Psoas muscle (tissue), 8 donors: ENCODE measurements around the gene CCAR1. TPM values are rescaled to one million over a fixed set of nuclear protein-coding genes. Genes with fewer than 3 reads are reported as not detected.
"Not testable (repeated sequence)": the region's sequence is repeated elsewhere in the genome, so short reads cannot be mapped to it uniquely, and the experiment has no call there.

Source experiments
- ATAC-seq, 4 donors: fragments of 200-7000 bp; cut with Tn5 transposase; one replicate each; pipeline ENCODE4 v1.9.1; 2020; ENCODE audit warnings: moderate library complexity in 3 of 4, mild to moderate bottlenecking in 2 of 4
- DNase-seq, 2 donors: peaks; one replicate each; pipeline ENCODE4 v3.0.0-alpha.2; 2020
- H3K27ac ChIP-seq: fragments of 200-600 bp; one replicate; pipeline ENCODE4 v1.8.0; 2022
- H3K27me3 ChIP-seq, 3 donors: fragments of 200-600 bp in 1 of 3; one replicate each; pipeline versions ENCODE4 v1.6.1 to v1.8.0; 2013 to 2022; ENCODE audit warnings: low read length in 2 of 3, mild to moderate bottlenecking in 2 of 3, moderate library complexity in 1 of 3; ENCODE audit not compliant: insufficient read depth in 3 of 3
- H3K36me3 ChIP-seq, 2 donors: fragments of 200-600 bp in 1 of 2; one replicate each; pipeline versions ENCODE4 v1.6.1 to v1.8.0; 2013 to 2022; ENCODE audit warnings: low read depth in 1 of 2, mild to moderate bottlenecking in 1 of 2, moderate library complexity in 1 of 2; ENCODE audit not compliant: insufficient read depth in 1 of 2
- H3K4me1 ChIP-seq: fragments of 200-600 bp; one replicate; pipeline ENCODE4 v1.8.0; 2022
- H3K4me3 ChIP-seq: fragments of 200-600 bp; one replicate; pipeline ENCODE4 v1.8.0; 2022; ENCODE audit warnings: mild to moderate bottlenecking
- H3K9me3 ChIP-seq: fragments of 200-600 bp; one replicate; pipeline ENCODE4 v1.8.0; 2022
- WGBS, 3 donors: extraction: QIAGEN DNeasy Blood & Tissue Kit; methylation state at CpG; one replicate each; pipeline versions ENCODE4 v1.1.6 to v1.1.7; 2013; 5-methylcytosine and 5-hydroxymethylcytosine counted together
- intact Hi-C, 2 donors: fragments of 100-400 bp; cut with DNase I; formaldehyde crosslinking; loops; one replicate each; pipeline versions ENCODE4 v1.11.0 to v1.14.2; 2022
- polyA plus RNA-seq, 3 donors: library from polyadenylated mRNA; stranded (reverse); fragments of 200-250 nt; gene quantifications; one replicate each; pipeline ENCODE4 v1.2.3, GENCODE V29; 2013
- total RNA-seq, 4 donors: library from RNA; stranded (reverse); fragmentation: NEBNext Ultra II Directional in 2 of 4; extraction: Animal tissue kit (Norgen Biotek cat#: 25700) in 2 of 4; gene quantifications; one replicate each; pipeline versions ENCODE4 v1.2.1 to v1.2.4, GENCODE V29; 2021 to 2023
- TF ChIP-seq, protein P1 (sequence below): fragments of 200-600 bp; IDR thresholded peaks from one replicate; pipeline ENCODE4 v1.8.0; 2022; ENCODE audit warnings: antibody characterized with exemption
- donor health status: healthy with polysubstance abuse.
- donor health status: DM: no; HTN: no; CAD: no; lungs with moderate emphysema.
- donor health status: Bipolar disorder and iron deficiency.
- donor health status: healthy.
- donor health status: DM: yes; HTN: yes; CAD: no.
- donor health status: DM: no; HTN: no; CAD: no.
- donor health status: DM: no; HTN: no; CAD: no.
- donor health status: DM: yes; HTN: yes; CAD: no.

The CCAR1 gene
- total and polyA plus RNA-seq, 7 donors = 22.1 to 52.8 (median 31.0) TPM

GRCh38 chr10:68813559-68813958 is 92.5 kb downstream of the CCAR1 start:
- Histone ChIP-seq H3K27me3 (no peaks in the 10 kb centered on the region), H3K9me3 (no peaks in the 10 kb centered on the region), H3K4me1 (no peaks in the 10 kb centered on the region), H3K36me3 (no peaks in the 10 kb centered on the region), H3K27ac (no peak overlapping the region), H3K4me3 (no peak overlapping the region)
- ATAC-seq (no peak), DNase-seq (no peak)
- intact Hi-C loops = no loop called here
- TF ChIP-seq, protein P1, sequence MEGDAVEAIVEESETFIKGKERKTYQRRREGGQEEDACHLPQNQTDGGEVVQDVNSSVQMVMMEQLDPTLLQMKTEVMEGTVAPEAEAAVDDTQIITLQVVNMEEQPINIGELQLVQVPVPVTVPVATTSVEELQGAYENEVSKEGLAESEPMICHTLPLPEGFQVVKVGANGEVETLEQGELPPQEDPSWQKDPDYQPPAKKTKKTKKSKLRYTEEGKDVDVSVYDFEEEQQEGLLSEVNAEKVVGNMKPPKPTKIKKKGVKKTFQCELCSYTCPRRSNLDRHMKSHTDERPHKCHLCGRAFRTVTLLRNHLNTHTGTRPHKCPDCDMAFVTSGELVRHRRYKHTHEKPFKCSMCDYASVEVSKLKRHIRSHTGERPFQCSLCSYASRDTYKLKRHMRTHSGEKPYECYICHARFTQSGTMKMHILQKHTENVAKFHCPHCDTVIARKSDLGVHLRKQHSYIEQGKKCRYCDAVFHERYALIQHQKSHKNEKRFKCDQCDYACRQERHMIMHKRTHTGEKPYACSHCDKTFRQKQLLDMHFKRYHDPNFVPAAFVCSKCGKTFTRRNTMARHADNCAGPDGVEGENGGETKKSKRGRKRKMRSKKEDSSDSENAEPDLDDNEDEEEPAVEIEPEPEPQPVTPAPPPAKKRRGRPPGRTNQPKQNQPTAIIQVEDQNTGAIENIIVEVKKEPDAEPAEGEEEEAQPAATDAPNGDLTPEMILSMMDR = no peak

GRCh38 chr10:68816796-68817412 is 95.9 kb downstream of the CCAR1 start:
- DNase-seq = no peak
- Histone ChIP-seq H3K27me3 (no peaks in the 10 kb centered on the region), H3K9me3 (no peaks in the 10 kb centered on the region), H3K4me1 (no peaks in the 10 kb centered on the region), H3K4me3 (no peak overlapping the region), H3K36me3 (no peaks in the 10 kb centered on the region), H3K27ac (no peak overlapping the region)
- TF ChIP-seq, protein P1 = no peak
- ATAC-seq = no peak
- intact Hi-C loops = no loop called here
- WGBS, 3 donors = 65 to 76% (median 67%) methylated on average over 4 of the region's 4 CpGs

- H3K4me3 ChIP-seq, H3K27ac ChIP-seq, H3K27me3 ChIP-seq, DNase-seq, H3K4me1 ChIP-seq, H3K36me3 ChIP-seq, intact Hi-C loops, H3K9me3 ChIP-seq, ATAC-seq: not testable (repeated sequence)
- WGBS, 3 donors = 88 to 96% (median 92%) methylated on average over 1 of the region's 1 CpG
Measured at GRCh38 chr10:68820359-68820758, 99.3 kb downstream of the CCAR1 start.

DNA sequence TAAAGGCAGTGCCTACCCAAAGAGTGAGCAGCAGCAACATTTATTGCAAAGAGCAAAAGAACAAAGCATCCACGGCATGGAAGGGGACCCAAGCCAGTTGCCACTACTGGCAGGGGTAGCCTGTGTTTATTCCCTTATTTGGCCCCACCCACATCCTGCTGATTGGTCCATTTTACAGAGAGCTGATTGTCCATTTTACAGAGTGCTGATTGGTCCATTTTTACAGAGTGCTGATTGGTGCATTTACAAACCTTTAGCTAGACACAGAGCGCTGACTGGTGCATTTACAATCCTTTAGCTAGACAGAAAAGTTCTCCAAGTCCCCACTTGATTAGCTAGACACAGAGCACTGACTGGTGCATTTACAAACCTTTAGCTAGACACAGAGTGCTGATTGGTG is 101.6 kb downstream of the CCAR1 start:
- WGBS, 3 donors = 76 to 83% (median 77%) methylated on average over 2 of the region's 2 CpGs
- intact Hi-C loops, H3K27me3 ChIP-seq, H3K4me3 ChIP-seq, H3K4me1 ChIP-seq, ATAC-seq, DNase-seq, H3K27ac ChIP-seq, H3K9me3 ChIP-seq, H3K36me3 ChIP-seq: not testable (repeated sequence)

DNA sequence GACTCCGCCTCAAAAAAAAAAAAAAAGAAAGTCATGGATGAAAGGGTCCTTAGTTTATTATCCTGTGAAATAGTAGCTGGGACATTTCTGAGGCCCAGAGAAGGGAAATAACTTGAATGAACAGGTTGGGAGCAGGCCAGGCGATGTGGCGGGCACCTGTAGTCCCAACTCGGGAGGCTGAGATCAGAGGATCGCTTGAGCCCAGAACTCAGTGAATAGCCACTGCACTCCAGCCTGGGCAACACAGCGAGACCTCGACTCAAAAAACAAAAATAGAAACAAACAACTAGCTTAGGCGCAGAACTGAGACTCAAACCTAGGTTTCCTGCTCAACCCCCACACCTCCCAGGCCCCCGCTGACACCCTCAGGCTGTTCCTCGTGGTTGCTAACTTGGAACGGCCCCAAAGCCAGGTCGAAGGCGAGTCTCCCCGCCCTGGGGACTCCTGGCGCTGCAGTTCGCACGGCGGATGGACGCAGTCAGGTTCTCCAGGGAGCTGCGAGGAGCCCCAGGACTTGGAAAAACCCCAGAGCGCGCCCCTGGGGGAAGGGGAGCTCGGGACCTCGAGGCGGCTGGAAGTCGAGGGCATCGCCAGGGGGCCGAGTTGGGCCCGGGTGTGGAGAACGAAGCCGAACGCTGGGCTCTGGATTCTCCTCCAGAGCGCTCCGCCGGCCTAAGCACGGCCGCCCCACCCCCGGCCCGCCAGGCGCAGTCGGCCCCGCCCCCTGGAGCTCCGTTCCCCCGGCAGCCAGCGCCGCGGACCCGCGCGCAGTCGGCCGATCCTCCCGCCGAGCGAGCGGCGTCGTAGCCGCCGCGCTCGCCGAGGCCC is 105.9 kb downstream of the CCAR1 start, which contains the start of gene STOX1:
Gene STOX1, plus strand, starts transcription at position 768 of the 828 bp plus-strand sequence. CDS start 93 bp downstream, outside the sequence.
- Histone ChIP-seq H3K27me3 (peaks cover 0 to 2% (median 0%) of the 10 kb centered on the region in 3 donors), H3K36me3 (no peaks in the 10 kb centered on the region), H3K9me3 (no peaks in the 10 kb centered on the region), H3K27ac (no peak within 1 kb of the TSS), H3K4me3 (peak within 1 kb of the TSS; percentile 78), H3K4me1 (peaks cover 3% of the 10 kb centered on the region)
- DNase-seq (peak; percentile 51 to 68), ATAC-seq (peak; percentile 76 to 88 (median 80))
- TF ChIP-seq, protein P1 = no peak
- intact Hi-C loops = no loop called here
- 5 to 14% (median 6%) methylated on average over 28 to 63 of the region's 63 CpGs for WGBS, 3 donors

GRCh38 chr10:68827592-68827959 is 106.5 kb downstream of the CCAR1 start:
- 0 to 1% (median 0%) methylated on average over 2 to 18 of the region's 58 CpGs for WGBS, 3 donors
- intact Hi-C loops, H3K36me3 ChIP-seq, H3K27me3 ChIP-seq, DNase-seq, H3K27ac ChIP-seq, H3K4me1 ChIP-seq, H3K9me3 ChIP-seq: not testable (repeated sequence)
- peak; percentile 23 to 77 (median 44) for ATAC-seq
- H3K4me3 ChIP-seq = peak overlapping the region; percentile 78

GRCh38 chr10:68828083-68828601 is 107.1 kb downstream of the CCAR1 start:
- H3K4me1 ChIP-seq, H3K27ac ChIP-seq, intact Hi-C loops, H3K36me3 ChIP-seq, DNase-seq, H3K27me3 ChIP-seq, H3K9me3 ChIP-seq: not testable (repeated sequence)
- H3K4me3 ChIP-seq = peak overlapping the region; percentile 61
- ATAC-seq = peak; percentile 44 to 70 (median 60)
- WGBS, 3 donors = 1% methylated on average over 25 to 29 of the region's 59 CpGs
